Adrenal gland (tissue), 5 donors: ENCODE data around the gene TMC1.

Source experiments
- POLR2A ChIP-seq, 2 donors: fragments of 450-650 bp; IDR thresholded peaks; one replicate each; pipeline ENCODE4 v1.6.1; 2017; ENCODE audit warnings: antibody characterized with exemption in 2 of 2, mild to moderate bottlenecking in 2 of 2, moderate library complexity in 1 of 2
- TF ChIP-seq, protein P1 (sequence below), 6 experiments: fragments of 450-650 bp in 4 of 6; fragments of 200-600 bp in 2 of 6; sonication (generic) in 1 of 6; IDR thresholded peaks; 1 replicate in 5 of 6; 2 replicates in 1 of 6; pipeline versions ENCODE4 v1.5.1 to v1.8.0; 2016 to 2021; ENCODE audit warnings: antibody characterized with exemption in 6 of 6, mild to moderate bottlenecking in 2 of 6, moderate library complexity in 1 of 6
- donor health status: DM: no; HTN: no; CAD: no.

DNA sequence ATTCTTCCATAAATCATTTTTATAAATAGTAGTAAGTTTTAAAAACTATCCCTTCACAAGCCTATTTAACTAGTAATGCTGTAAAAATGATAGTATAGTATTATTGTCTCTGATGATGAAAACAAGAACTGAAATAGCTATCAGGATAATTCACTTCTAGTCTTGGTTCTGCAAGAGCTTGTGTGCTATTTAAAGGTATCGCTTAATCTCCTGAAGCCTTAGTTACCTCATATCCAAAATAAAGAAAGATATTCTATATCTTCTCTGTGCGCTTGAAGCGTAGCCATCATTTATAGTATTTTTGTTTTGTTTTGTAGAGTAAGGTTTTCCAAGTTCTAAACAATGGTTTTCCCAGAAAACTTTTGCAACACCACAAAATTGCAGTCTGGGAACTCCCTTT lies 180.1 kb downstream of the TMC1 start:
- TF ChIP-seq POLR2A (IDR thresholded peaks at IDR 0.05): no peak
- TF ChIP-seq, protein P1, sequence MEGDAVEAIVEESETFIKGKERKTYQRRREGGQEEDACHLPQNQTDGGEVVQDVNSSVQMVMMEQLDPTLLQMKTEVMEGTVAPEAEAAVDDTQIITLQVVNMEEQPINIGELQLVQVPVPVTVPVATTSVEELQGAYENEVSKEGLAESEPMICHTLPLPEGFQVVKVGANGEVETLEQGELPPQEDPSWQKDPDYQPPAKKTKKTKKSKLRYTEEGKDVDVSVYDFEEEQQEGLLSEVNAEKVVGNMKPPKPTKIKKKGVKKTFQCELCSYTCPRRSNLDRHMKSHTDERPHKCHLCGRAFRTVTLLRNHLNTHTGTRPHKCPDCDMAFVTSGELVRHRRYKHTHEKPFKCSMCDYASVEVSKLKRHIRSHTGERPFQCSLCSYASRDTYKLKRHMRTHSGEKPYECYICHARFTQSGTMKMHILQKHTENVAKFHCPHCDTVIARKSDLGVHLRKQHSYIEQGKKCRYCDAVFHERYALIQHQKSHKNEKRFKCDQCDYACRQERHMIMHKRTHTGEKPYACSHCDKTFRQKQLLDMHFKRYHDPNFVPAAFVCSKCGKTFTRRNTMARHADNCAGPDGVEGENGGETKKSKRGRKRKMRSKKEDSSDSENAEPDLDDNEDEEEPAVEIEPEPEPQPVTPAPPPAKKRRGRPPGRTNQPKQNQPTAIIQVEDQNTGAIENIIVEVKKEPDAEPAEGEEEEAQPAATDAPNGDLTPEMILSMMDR (IDR thresholded peaks at IDR 0.05): no peak
